Colonic mucosa (tissue), 4 donors: ENCODE results near the gene KNSTRN. TPM values are rescaled to one million over a fixed set of nuclear protein-coding genes. Genes with fewer than 3 reads are reported as not detected.

ENCODE experiments used
- DNase-seq: peaks from one replicate; pipeline ENCODE4 v3.0.0-alpha.2; 2020
- H3K27ac ChIP-seq: fragments of 200-600 bp; one replicate; pipeline ENCODE4 v1.8.0; 2021
- H3K27me3 ChIP-seq: fragments of 200-600 bp; one replicate; pipeline ENCODE4 v1.8.0; 2021
- H3K36me3 ChIP-seq: fragments of 200-600 bp; one replicate; pipeline ENCODE4 v1.8.0; 2021
- H3K4me1 ChIP-seq: fragments of 200-600 bp; one replicate; pipeline ENCODE4 v1.8.0; 2021; ENCODE audit warnings: mild to moderate bottlenecking
- H3K4me3 ChIP-seq: fragments of 200-600 bp; one replicate; pipeline ENCODE4 v1.8.0; 2021
- H3K9ac ChIP-seq, 2 donors: one replicate each; pipeline ENCODE4 v1.7.0; 2013; ENCODE audit warnings: control low read depth in 2 of 2, low read depth in 2 of 2, low read length in 2 of 2
- H3K9me3 ChIP-seq: fragments of 200-600 bp; one replicate; pipeline ENCODE4 v1.8.0; 2021
- CTCF ChIP-seq: fragments of 200-600 bp; IDR thresholded peaks from one replicate; pipeline ENCODE4 v1.8.0; 2022; ENCODE audit warnings: antibody characterized with exemption, mild to moderate bottlenecking
- intact Hi-C: fragments of 100-400 bp; cut with DNase I; formaldehyde crosslinking; loops from one replicate; pipeline ENCODE4 v1.14.1; 2022
- total RNA-seq, 2 donors: library from RNA; stranded (reverse); fragmentation: NEBNext Ultra II Directional in 1 of 2; extraction: Animal tissue kit (Norgen Biotek cat#: 25700) in 1 of 2; gene quantifications; one replicate each; pipeline ENCODE4 v1.2.1, GENCODE V29; 2021
- donor health status: healthy.
- donor health status: DM: no; HTN: no; CAD: no.
- donor health status: DM: no; HTN: no; CAD: no.

Gene KNSTRN
- 10 to 100 TPM; 12.2 to 51.2 TPM for total RNA-seq

DNA sequence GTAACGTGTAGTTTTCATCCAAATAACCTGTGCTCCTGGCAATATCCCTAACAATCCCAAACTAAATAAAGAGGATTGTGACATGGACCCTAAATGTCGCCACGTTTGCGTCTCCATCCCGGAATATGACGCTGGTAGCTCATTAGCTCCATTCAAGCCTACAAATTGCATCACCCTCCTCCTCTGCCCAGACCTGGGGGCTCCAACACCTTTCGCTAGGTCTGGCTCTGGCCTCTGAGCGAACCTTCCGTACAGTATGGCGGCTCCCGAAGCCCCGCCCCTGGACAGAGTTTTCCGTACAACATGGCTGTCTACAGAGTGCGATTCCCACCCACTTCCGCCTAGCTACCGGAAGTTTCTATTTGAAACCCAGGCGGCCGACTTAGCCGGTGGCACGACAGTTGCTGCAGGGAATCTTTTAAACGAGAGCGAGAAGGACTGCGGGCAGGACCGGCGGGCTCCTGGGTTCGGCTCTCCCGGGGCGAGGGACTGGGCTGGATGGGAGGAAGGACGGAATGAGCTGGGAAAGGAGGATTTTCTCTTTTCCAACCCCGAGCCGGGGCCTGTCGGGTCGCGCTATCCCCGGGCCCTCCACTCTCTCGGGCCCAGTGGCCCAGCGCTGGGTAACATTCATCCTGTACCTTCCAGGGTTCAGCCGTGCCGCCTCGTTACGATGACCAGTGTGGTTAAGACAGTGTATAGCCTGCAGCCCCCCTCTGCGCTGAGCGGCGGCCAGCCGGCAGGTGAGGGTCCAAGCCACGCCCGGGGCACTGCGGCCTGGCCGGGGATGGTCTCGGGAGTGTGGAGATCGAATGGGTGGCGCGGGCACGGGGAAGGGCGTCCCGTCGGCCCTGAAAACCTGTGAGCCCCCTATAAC, at the start of gene KNSTRN:
TSS of gene KNSTRN (plus strand) at position 142 of the 877 bp plus-strand sequence. CDS start at position 257, 115 bp downstream.
- DNase-seq = peak; percentile 95
- TF ChIP-seq CTCF = no peak
- no peaks in the 10 kb centered on the region for H3K9me3 ChIP-seq
- peak within 1 kb of the TSS; percentile 67 to 78 for H3K9ac ChIP-seq
- intact Hi-C loops = no loop called here
- no peaks in the 10 kb centered on the region for H3K27me3 ChIP-seq
- H3K4me1 ChIP-seq = peaks cover 8% of the 10 kb centered on the region
- H3K27ac ChIP-seq = no peak within 1 kb of the TSS
- H3K4me3 ChIP-seq = peak within 1 kb of the TSS; percentile 94
- no peaks in the 10 kb centered on the region for H3K36me3 ChIP-seq

GRCh38 chr15:40333922-40334492, 48.5 kb upstream of the KNSTRN start:
- Histone ChIP-seq H3K4me1 (peaks cover 17% of the 10 kb centered on the region), H3K27ac (peak overlapping the region; percentile 76), H3K36me3 (no peaks in the 10 kb centered on the region), H3K4me3 (no peak overlapping the region), H3K9ac (peak overlapping the region; percentile 46 to 56), H3K9me3 (no peaks in the 10 kb centered on the region), H3K27me3 (no peaks in the 10 kb centered on the region)
- intact Hi-C loops = no loop called here
- peak; percentile 47 for DNase-seq
- no peak for TF ChIP-seq CTCF

- no peak for DNase-seq
- TF ChIP-seq CTCF = no peak
- no peaks in the 10 kb centered on the region for H3K27me3 ChIP-seq
- H3K9me3 ChIP-seq = no peaks in the 10 kb centered on the region
- no peaks in the 10 kb centered on the region for H3K36me3 ChIP-seq
- intact Hi-C loops = no loop called here
- peaks cover 20% of the 10 kb centered on the region for H3K4me1 ChIP-seq
- H3K9ac ChIP-seq = no peak overlapping the region
- no peak overlapping the region for H3K4me3 ChIP-seq
- H3K27ac ChIP-seq = peak overlapping the region; percentile 76
Measured at GRCh38 chr15:40334541-40334940, 48.0 kb upstream of the KNSTRN start.

GRCh38 chr15:40334941-40335795, 47.4 kb upstream of the KNSTRN start:
- H3K36me3 ChIP-seq = no peaks in the 10 kb centered on the region
- intact Hi-C loops = no loop called here
- no peaks in the 10 kb centered on the region for H3K27me3 ChIP-seq
- H3K9me3 ChIP-seq = no peaks in the 10 kb centered on the region
- peak; percentile 30 for DNase-seq
- peak overlapping the region; percentile 76 for H3K27ac ChIP-seq
- no peak overlapping the region for H3K4me3 ChIP-seq
- TF ChIP-seq CTCF = no peak
- peaks cover 26% of the 10 kb centered on the region for H3K4me1 ChIP-seq
- H3K9ac ChIP-seq = no peak overlapping the region
